Measurements from ENCODE around the gene TMEM266.

Gene TMEM266

DNA sequence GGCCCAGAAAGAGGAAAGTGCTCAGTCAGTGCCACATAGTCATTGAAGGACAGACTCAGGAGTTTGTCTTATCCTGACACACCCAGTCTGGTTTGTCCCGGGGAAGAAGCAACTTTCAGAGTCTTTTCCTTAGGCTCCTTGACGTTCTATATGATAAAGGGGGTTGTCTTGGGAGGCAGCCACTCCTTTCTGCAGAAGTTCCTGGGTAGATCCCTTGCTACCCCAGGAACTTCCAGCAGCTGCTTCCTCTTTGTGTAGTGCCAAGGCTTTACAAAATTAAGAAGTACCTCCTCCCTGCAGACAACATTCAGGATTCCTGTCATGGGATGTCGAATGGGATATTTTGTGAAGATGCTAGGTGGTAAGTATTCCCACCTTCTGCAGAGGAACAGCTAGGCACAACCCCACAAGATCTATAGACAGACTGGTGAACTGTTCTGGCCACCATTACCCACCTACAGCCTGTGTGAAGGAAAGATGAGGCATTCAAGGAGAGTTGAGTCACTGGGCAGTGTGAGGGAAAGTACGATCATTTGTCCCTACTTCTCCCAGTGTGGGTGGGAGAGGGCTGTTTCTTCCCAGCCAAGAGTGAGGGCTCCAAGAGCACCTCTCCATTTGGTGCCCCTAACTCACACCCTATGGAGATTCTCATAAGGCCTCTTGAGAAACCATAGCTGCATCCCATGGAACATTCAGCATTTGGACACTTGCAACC, 11.3 kb downstream of the TMEM266 start:
- TF ChIP-seq, protein P1, sequence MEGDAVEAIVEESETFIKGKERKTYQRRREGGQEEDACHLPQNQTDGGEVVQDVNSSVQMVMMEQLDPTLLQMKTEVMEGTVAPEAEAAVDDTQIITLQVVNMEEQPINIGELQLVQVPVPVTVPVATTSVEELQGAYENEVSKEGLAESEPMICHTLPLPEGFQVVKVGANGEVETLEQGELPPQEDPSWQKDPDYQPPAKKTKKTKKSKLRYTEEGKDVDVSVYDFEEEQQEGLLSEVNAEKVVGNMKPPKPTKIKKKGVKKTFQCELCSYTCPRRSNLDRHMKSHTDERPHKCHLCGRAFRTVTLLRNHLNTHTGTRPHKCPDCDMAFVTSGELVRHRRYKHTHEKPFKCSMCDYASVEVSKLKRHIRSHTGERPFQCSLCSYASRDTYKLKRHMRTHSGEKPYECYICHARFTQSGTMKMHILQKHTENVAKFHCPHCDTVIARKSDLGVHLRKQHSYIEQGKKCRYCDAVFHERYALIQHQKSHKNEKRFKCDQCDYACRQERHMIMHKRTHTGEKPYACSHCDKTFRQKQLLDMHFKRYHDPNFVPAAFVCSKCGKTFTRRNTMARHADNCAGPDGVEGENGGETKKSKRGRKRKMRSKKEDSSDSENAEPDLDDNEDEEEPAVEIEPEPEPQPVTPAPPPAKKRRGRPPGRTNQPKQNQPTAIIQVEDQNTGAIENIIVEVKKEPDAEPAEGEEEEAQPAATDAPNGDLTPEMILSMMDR (IDR thresholded peaks at IDR 0.05) = no peak
- Histone ChIP-seq H3K27ac (no peak overlapping the region), H3K4me3 (no peak overlapping the region)
- no peak for DNase-seq (ENCODE audit: low spot score)

DNA sequence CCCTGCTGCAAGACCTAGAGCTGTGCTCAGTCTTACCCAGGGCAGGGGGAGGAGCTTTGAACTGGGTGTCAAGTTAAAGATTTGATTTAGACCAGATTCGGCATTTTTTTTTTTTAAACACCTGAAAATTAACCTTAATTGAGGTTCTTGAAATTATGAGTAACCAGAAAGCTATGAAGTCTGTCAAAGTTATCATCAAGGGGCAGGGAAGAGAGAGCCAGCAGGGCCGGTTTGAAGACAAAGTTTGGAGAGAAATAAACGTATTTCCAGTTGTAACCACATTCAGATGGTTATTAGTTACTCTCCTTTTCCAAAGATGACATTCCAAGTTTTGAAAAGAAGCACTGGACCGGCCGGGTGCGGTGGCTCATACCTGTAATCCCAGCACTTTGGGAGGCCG, 12.0 kb downstream of the TMEM266 start:
- no peak overlapping the region for H3K27ac ChIP-seq
- TF ChIP-seq, protein P1 (IDR thresholded peaks at IDR 0.05) = no peak
- no peak for DNase-seq (ENCODE audit: low spot score)
- no peak overlapping the region for H3K4me3 ChIP-seq

DNA sequence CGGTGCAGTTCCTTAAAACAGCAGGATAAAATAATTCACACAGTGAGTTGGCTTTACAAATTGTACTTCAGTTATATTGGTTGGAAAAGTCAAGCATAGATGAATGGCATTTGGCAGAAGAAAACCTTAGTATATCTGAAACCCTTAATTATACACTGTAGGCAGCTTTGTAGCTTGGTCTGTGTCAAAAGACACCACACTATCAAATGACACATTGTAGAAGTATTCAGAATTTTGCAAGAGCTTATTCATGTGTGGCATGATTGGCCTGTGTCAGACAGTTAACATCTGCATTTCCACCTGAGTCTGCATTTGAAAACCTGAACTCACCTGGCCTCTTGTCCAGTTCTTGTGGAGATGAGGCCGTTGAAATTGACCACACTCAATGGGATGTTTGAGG, 13.8 kb downstream of the TMEM266 start:
- no peak overlapping the region for H3K4me3 ChIP-seq
- H3K27ac ChIP-seq = no peak overlapping the region
- no peak for DNase-seq (ENCODE audit: low spot score)
- TF ChIP-seq, protein P1 (IDR thresholded peaks at IDR 0.05) = no peak

DNA sequence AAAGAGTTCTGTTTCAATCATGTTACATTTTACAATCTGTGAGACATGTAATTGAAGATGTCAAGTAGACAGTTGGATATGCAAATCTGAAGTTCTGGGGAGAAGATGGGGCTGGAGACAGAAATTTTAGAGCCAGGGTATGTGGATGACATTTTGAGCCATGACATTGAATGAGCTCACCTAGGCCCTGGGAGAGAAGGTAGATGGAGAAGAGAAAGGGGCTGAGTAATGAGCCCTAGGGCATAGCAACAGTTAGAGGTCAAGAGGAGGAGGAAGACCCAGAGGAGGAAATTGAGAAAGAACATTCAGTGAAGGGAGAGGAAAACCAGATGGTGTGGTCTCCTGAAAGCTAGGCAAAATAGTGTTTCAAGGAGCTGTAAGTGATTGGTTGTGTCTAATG, 15.3 kb downstream of the TMEM266 start:
- H3K27ac ChIP-seq = no peak overlapping the region
- TF ChIP-seq, protein P1 (IDR thresholded peaks at IDR 0.05) = no peak
- H3K4me3 ChIP-seq = no peak overlapping the region
- DNase-seq (ENCODE audit: low spot score) = no peak

DNA sequence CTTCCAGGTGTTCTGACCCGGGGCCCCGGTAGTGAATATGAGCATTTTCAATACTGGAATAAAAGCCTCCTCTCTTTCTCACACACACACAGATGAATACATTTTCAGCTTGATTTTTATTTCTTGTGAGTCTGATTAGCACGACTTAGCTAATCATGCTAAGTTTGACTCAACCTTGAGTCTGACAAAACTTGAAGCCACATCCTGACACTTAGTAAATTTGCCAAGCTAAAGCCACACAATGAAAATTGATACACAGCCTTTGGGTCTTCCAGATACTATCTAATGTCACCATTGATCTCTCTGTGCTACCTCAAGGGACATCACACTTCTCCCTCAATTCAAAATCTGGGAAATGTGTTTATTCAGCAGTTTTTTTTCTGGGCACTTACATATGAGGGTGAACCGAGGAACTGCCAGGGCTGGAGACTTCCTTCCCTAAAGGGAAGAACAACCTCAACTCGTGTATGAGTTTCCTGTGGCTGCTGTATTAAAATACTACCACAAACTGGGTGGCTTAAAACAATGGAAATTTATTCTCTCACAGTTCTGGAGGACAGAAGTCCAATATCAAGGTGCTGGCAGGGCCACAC, 18.6 kb downstream of the TMEM266 start:
- no peak for DNase-seq (ENCODE audit: low spot score)
- Histone ChIP-seq H3K4me3 (no peak overlapping the region), H3K27ac (no peak overlapping the region)
- TF ChIP-seq, protein P1 (IDR thresholded peaks at IDR 0.05) = no peak

DNA sequence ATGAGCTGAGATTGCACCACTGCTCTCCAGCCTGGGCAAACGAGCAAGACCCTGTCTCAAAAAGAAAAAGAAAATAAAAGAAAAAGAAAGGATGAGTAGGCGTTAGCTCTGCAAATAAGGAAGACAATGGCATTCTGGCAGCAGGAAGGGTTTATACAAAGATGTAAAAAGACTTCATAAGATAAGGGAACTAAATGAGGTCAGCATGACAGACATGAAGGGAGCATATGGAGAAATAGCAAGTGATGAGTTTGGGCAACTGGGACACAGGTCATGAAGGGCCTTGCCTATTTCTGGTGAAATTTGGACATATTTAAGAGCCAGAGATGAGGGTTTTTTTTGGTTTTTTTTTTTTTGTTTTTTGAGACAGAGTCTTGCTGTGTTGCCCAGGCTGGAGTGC, 24.5 kb downstream of the TMEM266 start:
- Histone ChIP-seq H3K4me3 (no peak overlapping the region), H3K27ac (no peak overlapping the region)
- TF ChIP-seq, protein P1 (IDR thresholded peaks at IDR 0.05) = no peak
- no peak for DNase-seq (ENCODE audit: low spot score)

DNA sequence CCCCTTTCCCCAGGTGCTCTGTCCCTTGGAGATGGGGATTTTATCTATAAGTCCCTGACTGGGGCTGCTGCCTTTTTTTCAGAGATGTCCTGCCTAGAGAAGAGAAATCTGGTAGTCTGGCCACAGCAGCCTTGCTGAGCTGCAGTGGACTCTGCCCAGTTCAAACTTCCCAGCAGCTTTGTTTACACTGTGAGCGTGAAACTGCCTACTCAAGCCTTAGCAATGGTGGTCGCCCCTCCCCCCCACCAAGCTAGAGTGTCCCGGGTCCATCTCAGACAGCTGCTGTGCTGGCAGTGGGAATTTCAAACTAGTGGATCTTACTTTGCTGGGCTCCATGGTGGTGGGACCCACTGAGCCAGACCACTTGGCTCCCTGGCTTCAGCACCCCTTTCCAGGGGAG, 38.9 kb downstream of the TMEM266 start:
- H3K4me3 ChIP-seq = no peak overlapping the region
- TF ChIP-seq, protein P1 (IDR thresholded peaks at IDR 0.05) = no peak
- DNase-seq (ENCODE audit: low spot score) = no peak
- no peak overlapping the region for H3K27ac ChIP-seq
